ENCODE results near the gene MGA.

Gene MGA

GRCh38 chr15:41660235-41661077 lies at the start of gene MGA:
Gene MGA, plus strand, starts transcription at chr15:41660405.
- POLR2A ChIA-PET: interaction anchor here (0.5 kb wide), 1 partner anchor 170 kb away, joined by 11 read pairs; no protein-coding TSS in a partner anchor
- TF ChIP-seq CTCF (IDR thresholded peaks at IDR 0.05; ENCODE audit: control extremely low read depth, extremely low read depth, low read depth, missing control alignments): peak; percentile 18
- CTCF ChIA-PET: interaction anchor here (0.8 to 2.2 kb wide), 9 partner anchors 12 to 194 kb away, joined by 3 to 10 read pairs (median 3); partner anchors contain the start of gene MAPKBP1
- DNase-seq (ENCODE audit: extremely low spot score): peak; percentile 93

DNA sequence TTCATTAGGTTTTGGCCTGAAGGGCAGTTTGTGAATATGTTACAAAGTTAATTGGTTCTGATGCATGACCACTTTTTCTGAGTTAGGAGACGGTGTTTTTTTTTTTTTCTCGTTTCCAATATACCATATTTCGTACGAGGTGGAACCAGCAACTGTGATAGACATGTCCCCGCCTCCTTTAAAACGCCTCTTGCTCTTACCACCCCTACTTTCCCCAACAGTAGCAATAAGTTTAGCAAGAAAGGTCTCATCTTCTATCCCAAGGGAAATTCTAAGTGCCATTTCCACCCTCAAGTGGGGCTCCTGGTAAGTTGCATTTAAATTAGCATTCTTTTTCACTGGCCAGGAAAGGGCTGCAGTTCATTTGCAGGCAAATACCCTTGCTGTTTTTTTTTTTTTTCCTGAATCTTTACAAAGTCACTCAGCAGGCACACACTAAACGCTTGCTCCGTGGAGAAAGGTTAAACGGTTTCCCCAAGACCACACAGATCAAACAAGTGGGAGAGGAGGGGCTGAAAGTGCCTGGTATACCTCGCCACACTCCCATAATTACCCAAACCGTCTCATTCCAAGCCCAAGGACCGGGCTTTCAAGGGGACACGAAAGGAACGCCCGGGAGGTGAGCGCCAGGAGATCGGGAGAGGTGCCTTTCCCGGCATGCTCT lies 39.5 kb upstream of the MGA start:
- no peak for TF ChIP-seq CTCF (IDR thresholded peaks at IDR 0.05; ENCODE audit: control extremely low read depth, extremely low read depth, low read depth, missing control alignments)
- DNase-seq (ENCODE audit: extremely low spot score): no peak
- POLR2A ChIA-PET: interaction anchor here (0.5 kb wide), 1 partner anchor 86 kb away, joined by 9 read pairs; no protein-coding TSS in a partner anchor
- CTCF ChIA-PET: interaction anchor here (1.1 to 1.2 kb wide), 2 partner anchors 8 to 9 kb away, joined by 3 read pairs; no protein-coding TSS in a partner anchor

- POLR2A ChIA-PET: interaction anchor here (0.5 kb wide), 1 partner anchor 87 kb away, joined by 9 read pairs; no protein-coding TSS in a partner anchor
- peak; percentile 84 for DNase-seq (ENCODE audit: extremely low spot score)
- CTCF ChIA-PET: interaction anchor here (1.1 kb wide), 1 partner anchor 9 kb away, joined by 3 read pairs; no protein-coding TSS in a partner anchor
- no peak for TF ChIP-seq CTCF (IDR thresholded peaks at IDR 0.05; ENCODE audit: control extremely low read depth, extremely low read depth, low read depth, missing control alignments)
Observed at GRCh38 chr15:41621200-41622193, 38.7 kb upstream of the MGA start.

GRCh38 chr15:41622901-41623300 lies 37.3 kb upstream of the MGA start:
- no peak for DNase-seq (ENCODE audit: extremely low spot score)
- ChIA-PET POLR2A (no interaction called here), CTCF (interaction anchor here (1.0 kb wide), 1 partner anchor 19 kb away, joined by 6 read pairs; no protein-coding TSS in a partner anchor)
- no peak for TF ChIP-seq CTCF (IDR thresholded peaks at IDR 0.05; ENCODE audit: control extremely low read depth, extremely low read depth, low read depth, missing control alignments)

DNA sequence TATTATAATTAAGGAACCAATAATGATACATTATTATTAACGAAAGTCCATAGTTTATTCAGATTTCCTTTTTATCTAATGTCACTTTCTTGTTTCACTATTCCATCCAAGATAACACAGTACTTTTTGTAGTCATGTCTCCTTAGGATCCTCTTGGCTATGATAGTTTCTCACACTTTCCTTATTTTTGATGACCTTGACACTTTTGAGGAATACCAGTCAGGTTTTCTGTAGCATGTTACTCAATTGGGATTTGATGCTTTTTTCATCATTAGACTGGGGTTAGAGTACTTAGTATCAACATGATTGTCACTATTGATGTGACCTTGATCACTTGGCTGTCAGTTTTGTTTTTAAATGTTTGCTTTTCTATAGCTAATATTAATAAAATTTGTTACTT lies 33.0 kb upstream of the MGA start:
- no peak for DNase-seq (ENCODE audit: extremely low spot score)
- ChIA-PET POLR2A (no interaction called here), CTCF (interaction anchor here (0.6 kb wide), 1 partner anchor 184 kb away, joined by 3 read pairs; no protein-coding TSS in a partner anchor)
- TF ChIP-seq CTCF (IDR thresholded peaks at IDR 0.05; ENCODE audit: control extremely low read depth, extremely low read depth, low read depth, missing control alignments): no peak
